Measurements from ENCODE around the gene BTBD2. TPM values are rescaled to one million over a fixed set of nuclear protein-coding genes. Genes with fewer than 3 reads are reported as not detected.

Gene BTBD2
- total and polyA plus RNA-seq, 2 experiments from 2014 or later, result 23.8 to 130 TPM

DNA sequence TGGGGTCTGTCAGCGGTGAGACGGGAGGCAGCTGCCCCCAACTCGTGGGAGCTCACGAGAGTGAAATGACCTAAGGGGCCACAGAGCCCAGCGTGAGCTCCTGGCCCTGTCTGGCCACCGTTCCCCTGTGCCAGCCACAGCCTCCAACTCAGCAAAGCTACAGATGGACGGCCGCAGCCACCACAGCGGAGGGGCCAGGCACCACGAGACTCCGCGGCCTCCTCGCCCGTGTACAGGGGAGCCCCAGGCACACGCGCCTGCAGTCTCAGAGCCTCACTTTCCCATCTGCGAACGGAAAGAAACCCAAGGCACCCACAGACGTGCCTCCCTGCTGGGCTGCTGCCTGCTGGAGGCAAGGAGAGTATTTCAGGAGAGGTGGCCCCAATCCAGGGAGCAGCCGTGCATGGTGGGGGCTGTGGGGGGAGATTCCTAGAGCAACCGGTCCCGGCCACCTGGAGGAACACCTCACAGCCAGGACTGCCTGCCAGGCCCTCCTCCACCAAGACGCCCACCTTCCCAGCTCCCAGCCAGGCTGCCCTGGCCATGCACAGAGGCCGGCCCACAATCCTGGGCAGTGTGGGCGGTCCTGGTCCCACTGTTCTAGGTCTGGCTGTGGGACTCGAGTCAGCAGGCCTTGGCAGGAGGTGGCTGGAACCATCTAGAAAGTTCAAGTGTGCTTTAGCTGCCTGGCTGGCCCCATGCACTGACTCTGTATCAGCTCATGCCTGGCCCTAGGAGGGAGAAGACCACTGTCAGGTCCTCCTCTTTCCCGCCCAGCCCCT, 33.6 kb upstream of the BTBD2 start:
- H3K9me3 Mint-ChIP-seq, result no peaks in the 10 kb centered on the region
- DNase-seq (ENCODE audit: low spot score) (no peak), ATAC-seq (no peak)
- no peak overlapping the region for H3K27ac Mint-ChIP-seq
- H3K79me2 ChIP-seq (replicated peaks; ENCODE audit: insufficient read depth), result peaks cover 29% of the 10 kb centered on the region
- no peaks in the 10 kb centered on the region; the same call in 1 of the 2 replicates for H3K4me1 ChIP-seq (ENCODE audit: insufficient read depth)
- no peak overlapping the region for H2AFZ ChIP-seq
- peaks cover 10% of the 10 kb centered on the region for H4K20me1 ChIP-seq (replicated peaks; ENCODE audit: insufficient read depth)
- H3K36me3 ChIP-seq (ENCODE audit: insufficient read depth), result no peaks in the 10 kb centered on the region; the same call in 1 of the 2 replicates
- H3K27ac ChIP-seq (ENCODE audit: low read depth), result 0 out of 2 replicates have a peak overlapping the region, but pooled peaks have one; percentile 19
- H3K9me2 ChIP-seq (ENCODE audit: insufficient read depth), result no peaks in the 10 kb centered on the region
- H3K4me1 Mint-ChIP-seq, result peaks cover 3% of the 10 kb centered on the region; the same call in 2 of the 3 replicates
- peak overlapping the region; percentile 96 for H3K4me3 ChIP-seq
- 0 out of 2 replicates have a peak, but pooled peaks cover 3% of the 10 kb centered on the region for H3F3A ChIP-seq (replicated peaks; ENCODE audit: low read depth)
- peaks cover 11% of the 10 kb centered on the region for H3K27me3 Mint-ChIP-seq (ENCODE audit: insufficient read depth, low read depth, poor library complexity)
- TF ChIP-seq POLR2AphosphoS5 (IDR thresholded peaks at IDR 0.05; ENCODE audit: low read depth) (no peak), ZNF331 (CRISPR knock-in tag; IDR thresholded peaks at IDR 0.05; ENCODE audit: low read depth) (no peak), EZH2 (IDR thresholded peaks at IDR 0.05; ENCODE audit: low read depth, unreplicated experiment) (no peak), ZNF114 (CRISPR knock-in tag; IDR thresholded peaks at IDR 0.05) (no peak), CREB1 (CRISPR knock-in tag; IDR thresholded peaks at IDR 0.05; ENCODE audit: low read depth) (no peak), NANOG (IDR thresholded peaks at IDR 0.05; ENCODE audit: borderline replicate concordance) (no peak), STAT1 (IDR thresholded peaks at IDR 0.05; ENCODE audit: unreplicated experiment) (no peak), EZH2phosphoT487 (IDR thresholded peaks at IDR 0.05; ENCODE audit: unreplicated experiment) (no peak)
- TF ChIP-seq, protein P1, sequence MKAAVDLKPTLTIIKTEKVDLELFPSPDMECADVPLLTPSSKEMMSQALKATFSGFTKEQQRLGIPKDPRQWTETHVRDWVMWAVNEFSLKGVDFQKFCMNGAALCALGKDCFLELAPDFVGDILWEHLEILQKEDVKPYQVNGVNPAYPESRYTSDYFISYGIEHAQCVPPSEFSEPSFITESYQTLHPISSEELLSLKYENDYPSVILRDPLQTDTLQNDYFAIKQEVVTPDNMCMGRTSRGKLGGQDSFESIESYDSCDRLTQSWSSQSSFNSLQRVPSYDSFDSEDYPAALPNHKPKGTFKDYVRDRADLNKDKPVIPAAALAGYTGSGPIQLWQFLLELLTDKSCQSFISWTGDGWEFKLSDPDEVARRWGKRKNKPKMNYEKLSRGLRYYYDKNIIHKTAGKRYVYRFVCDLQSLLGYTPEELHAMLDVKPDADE (IDR thresholded peaks at IDR 0.05), result no peak
- TF ChIP-seq, protein P2, sequence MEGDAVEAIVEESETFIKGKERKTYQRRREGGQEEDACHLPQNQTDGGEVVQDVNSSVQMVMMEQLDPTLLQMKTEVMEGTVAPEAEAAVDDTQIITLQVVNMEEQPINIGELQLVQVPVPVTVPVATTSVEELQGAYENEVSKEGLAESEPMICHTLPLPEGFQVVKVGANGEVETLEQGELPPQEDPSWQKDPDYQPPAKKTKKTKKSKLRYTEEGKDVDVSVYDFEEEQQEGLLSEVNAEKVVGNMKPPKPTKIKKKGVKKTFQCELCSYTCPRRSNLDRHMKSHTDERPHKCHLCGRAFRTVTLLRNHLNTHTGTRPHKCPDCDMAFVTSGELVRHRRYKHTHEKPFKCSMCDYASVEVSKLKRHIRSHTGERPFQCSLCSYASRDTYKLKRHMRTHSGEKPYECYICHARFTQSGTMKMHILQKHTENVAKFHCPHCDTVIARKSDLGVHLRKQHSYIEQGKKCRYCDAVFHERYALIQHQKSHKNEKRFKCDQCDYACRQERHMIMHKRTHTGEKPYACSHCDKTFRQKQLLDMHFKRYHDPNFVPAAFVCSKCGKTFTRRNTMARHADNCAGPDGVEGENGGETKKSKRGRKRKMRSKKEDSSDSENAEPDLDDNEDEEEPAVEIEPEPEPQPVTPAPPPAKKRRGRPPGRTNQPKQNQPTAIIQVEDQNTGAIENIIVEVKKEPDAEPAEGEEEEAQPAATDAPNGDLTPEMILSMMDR (conservative IDR thresholded peaks at IDR 0.05; ENCODE audit: low read depth in 2 of 2), result no peak
- TF ChIP-seq, protein P3, sequence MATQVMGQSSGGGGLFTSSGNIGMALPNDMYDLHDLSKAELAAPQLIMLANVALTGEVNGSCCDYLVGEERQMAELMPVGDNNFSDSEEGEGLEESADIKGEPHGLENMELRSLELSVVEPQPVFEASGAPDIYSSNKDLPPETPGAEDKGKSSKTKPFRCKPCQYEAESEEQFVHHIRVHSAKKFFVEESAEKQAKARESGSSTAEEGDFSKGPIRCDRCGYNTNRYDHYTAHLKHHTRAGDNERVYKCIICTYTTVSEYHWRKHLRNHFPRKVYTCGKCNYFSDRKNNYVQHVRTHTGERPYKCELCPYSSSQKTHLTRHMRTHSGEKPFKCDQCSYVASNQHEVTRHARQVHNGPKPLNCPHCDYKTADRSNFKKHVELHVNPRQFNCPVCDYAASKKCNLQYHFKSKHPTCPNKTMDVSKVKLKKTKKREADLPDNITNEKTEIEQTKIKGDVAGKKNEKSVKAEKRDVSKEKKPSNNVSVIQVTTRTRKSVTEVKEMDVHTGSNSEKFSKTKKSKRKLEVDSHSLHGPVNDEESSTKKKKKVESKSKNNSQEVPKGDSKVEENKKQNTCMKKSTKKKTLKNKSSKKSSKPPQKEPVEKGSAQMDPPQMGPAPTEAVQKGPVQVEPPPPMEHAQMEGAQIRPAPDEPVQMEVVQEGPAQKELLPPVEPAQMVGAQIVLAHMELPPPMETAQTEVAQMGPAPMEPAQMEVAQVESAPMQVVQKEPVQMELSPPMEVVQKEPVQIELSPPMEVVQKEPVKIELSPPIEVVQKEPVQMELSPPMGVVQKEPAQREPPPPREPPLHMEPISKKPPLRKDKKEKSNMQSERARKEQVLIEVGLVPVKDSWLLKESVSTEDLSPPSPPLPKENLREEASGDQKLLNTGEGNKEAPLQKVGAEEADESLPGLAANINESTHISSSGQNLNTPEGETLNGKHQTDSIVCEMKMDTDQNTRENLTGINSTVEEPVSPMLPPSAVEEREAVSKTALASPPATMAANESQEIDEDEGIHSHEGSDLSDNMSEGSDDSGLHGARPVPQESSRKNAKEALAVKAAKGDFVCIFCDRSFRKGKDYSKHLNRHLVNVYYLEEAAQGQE (IDR thresholded peaks at IDR 0.05; ENCODE audit: unreplicated experiment), result no peak
- H3K4me2 ChIP-seq, result peak overlapping the region; percentile 96
- no peaks in the 10 kb centered on the region for H3K36me3 Mint-ChIP-seq (ENCODE audit: low read depth)
- H3K27me3 ChIP-seq (ENCODE audit: insufficient read depth), result no peaks in the 10 kb centered on the region
- peak overlapping the region; percentile 80 for H3K4me3 Mint-ChIP-seq
